Measurements from ENCODE around the gene BMP6.
"Not testable (repeated sequence)": the region's sequence is repeated elsewhere in the genome, so short reads cannot be mapped to it uniquely, and the experiment has no call there.

BMP6 gene

GRCh38 chr6:7891078-7891872 lies 165.4 kb downstream of the BMP6 start:
- DNase-seq (ENCODE audit: low read depth), result no peak
- no peak overlapping the region for H3K4me3 ChIP-seq (ENCODE audit: control insufficient read depth, low read depth, low read length)
- TF ChIP-seq CTCF (IDR thresholded peaks at IDR 0.05; ENCODE audit: control insufficient read depth, insufficient read depth, low read depth, low read length, missing control alignments), result no peak

GRCh38 chr6:7892367-7892766 lies 166.5 kb downstream of the BMP6 start:
- DNase-seq (ENCODE audit: low read depth), result not testable (repeated sequence)

GRCh38 chr6:7893342-7893741 lies 167.4 kb downstream of the BMP6 start:
- TF ChIP-seq CTCF (IDR thresholded peaks at IDR 0.05; ENCODE audit: control insufficient read depth, insufficient read depth, low read depth, low read length, missing control alignments), result no peak
- no peak for DNase-seq (ENCODE audit: low read depth)
- H3K4me3 ChIP-seq (ENCODE audit: control insufficient read depth, low read depth, low read length), result no peak overlapping the region

More at GRCh38 chr6:7892367-7892766, 166.5 kb downstream of the BMP6 start:
- not testable (repeated sequence) for H3K4me3 ChIP-seq (ENCODE audit: control insufficient read depth, low read depth, low read length)

- TF ChIP-seq CTCF (IDR thresholded peaks at IDR 0.05; ENCODE audit: control insufficient read depth, insufficient read depth, low read depth, low read length, missing control alignments), result no peak
- no peak overlapping the region for H3K4me3 ChIP-seq (ENCODE audit: control insufficient read depth, low read depth, low read length)
- peak; percentile 31 for DNase-seq (ENCODE audit: low read depth)
These were observed 168.6 kb downstream of the BMP6 start for GRCh38 chr6:7894262-7895124.

- no peak for TF ChIP-seq CTCF (IDR thresholded peaks at IDR 0.05; ENCODE audit: control insufficient read depth, insufficient read depth, low read depth, low read length, missing control alignments)
- no peak overlapping the region for H3K4me3 ChIP-seq (ENCODE audit: control insufficient read depth, low read depth, low read length)
- no peak for DNase-seq (ENCODE audit: low read depth)
These were observed 169.2 kb downstream of the BMP6 start for GRCh38 chr6:7895125-7895423.

- no peak for TF ChIP-seq CTCF (IDR thresholded peaks at IDR 0.05; ENCODE audit: control insufficient read depth, insufficient read depth, low read depth, low read length, missing control alignments)
- DNase-seq (ENCODE audit: low read depth), result no peak
- no peak overlapping the region for H3K4me3 ChIP-seq (ENCODE audit: control insufficient read depth, low read depth, low read length)
These were observed 170.6 kb downstream of the BMP6 start for GRCh38 chr6:7896465-7896987.

Data from AG09309 (cell line).